ENCODE data around the gene HERC5. TPM values are rescaled to one million over a fixed set of nuclear protein-coding genes. Genes with fewer than 3 reads are reported as not detected.
"Not testable (repeated sequence)": the region's sequence is repeated elsewhere in the genome, so short reads cannot be mapped to it uniquely, and the experiment has no call there.

The HERC5 gene
- total RNA-seq, 6 donors from 2014 or later: 4.3 to 18.1 (median 9.8) TPM

- Histone ChIP-seq H3K27ac (no peak overlapping the region), H3K27me3 (no peaks in the 10 kb centered on the region), H3K36me3 (no peaks in the 10 kb centered on the region), H3K9me3 (no peaks in the 10 kb centered on the region), H3K4me3 (no peak overlapping the region), H3K4me1 (peaks cover 0 to 9% (median 3%) of the 10 kb centered on the region in 4 donors)
- ATAC-seq (ENCODE audit: low FRiP score in 2 of 2) (no peak), DNase-seq (no peak)
- WGBS, 2 donors: 90% methylated on average over 1 of the region's 1 CpG
- TF ChIP-seq CTCF (IDR thresholded peaks at IDR 0.05) (no peak), POLR2AphosphoS5 (IDR thresholded peaks at IDR 0.05) (no peak), POLR2A (IDR thresholded peaks at IDR 0.05) (no peak), EP300 (IDR thresholded peaks at IDR 0.05) (no peak)
Observed at GRCh38 chr4:88537709-88538108, 80.8 kb downstream of the HERC5 start.

- DNase-seq: peak in 1 of 2 donors; percentile 87
- WGBS, 2 donors: 19 to 33% methylated on average over 3 to 9 of the region's 9 CpGs
- not testable (repeated sequence) for H3K4me3 ChIP-seq; H3K27me3 ChIP-seq; H3K27ac ChIP-seq; H3K36me3 ChIP-seq; H3K9me3 ChIP-seq; ATAC-seq (ENCODE audit: low FRiP score in 2 of 2); H3K4me1 ChIP-seq
- peak; percentile 67 to 82 (median 76) for TF ChIP-seq CTCF (IDR thresholded peaks at IDR 0.05)
Observed at GRCh38 chr4:88539322-88540068, 82.6 kb downstream of the HERC5 start.

- no peaks in the 10 kb centered on the region for H3K36me3 ChIP-seq
- DNase-seq: no peak
- no peak overlapping the region for H3K4me3 ChIP-seq
- TF ChIP-seq CTCF (IDR thresholded peaks at IDR 0.05): no peak
- TF ChIP-seq POLR2AphosphoS5 (IDR thresholded peaks at IDR 0.05): no peak
- no peak for TF ChIP-seq POLR2A (IDR thresholded peaks at IDR 0.05)
- no peak for TF ChIP-seq EP300 (IDR thresholded peaks at IDR 0.05)
- ATAC-seq (ENCODE audit: low FRiP score in 2 of 2): no peak
- no peak overlapping the region for H3K27ac ChIP-seq
- WGBS, 2 donors: 82 to 88% methylated on average over 7 of the region's 7 CpGs
- H3K4me1 ChIP-seq: no peaks in the 10 kb centered on the region
- no peaks in the 10 kb centered on the region for H3K9me3 ChIP-seq
- no peaks in the 10 kb centered on the region for H3K27me3 ChIP-seq
Observed at GRCh38 chr4:88549815-88550214, 92.9 kb downstream of the HERC5 start.

Other genes with a start within 250 kb of the HERC5 start
- gene PPM1K, start 172.6 kb upstream of the HERC5 start, total RNA-seq: 10 to 100 TPM; 18.4 to 56.0 (median 26.0) TPM
- gene HERC6, start 78.3 kb upstream of the HERC5 start, total RNA-seq: 10 to 100 TPM in 4 of 6 donors, 1 to 10 TPM in 2; 6.7 to 27.2 (median 13.1) TPM
- gene PYURF, start 66.7 kb downstream of the HERC5 start, total RNA-seq: 10 to 100 TPM; 24.1 to 71.4 (median 62.0) TPM
- 100 to 1,000 TPM in 1 of 6 donors, 10 to 100 TPM in 5; 37.5 to 103 (median 49.7) TPM for gene HERC3, start 135.4 kb downstream of the HERC5 start, total RNA-seq
- 1 to 10 TPM in 5 of 6 donors, not detected in 1; 1.5 to 3.0 (median 2.8) TPM for gene NAP1L5, start 240.7 kb downstream of the HERC5 start, total RNA-seq

Data from upper lobe of left lung (tissue), 6 donors.